H1 (cell line): ENCODE results near the gene ROGDI. TPM values are rescaled to one million over a fixed set of nuclear protein-coding genes. Genes with fewer than 3 reads are reported as not detected.

Source experiments
- CTCF ChIA-PET: fragments of 300-600 bp; sonication (Branson Sonifier 250); formaldehyde crosslinking; loops from one replicate; lab custom pipeline; 2021; ENCODE audit not compliant: partially characterized antibody; lab: Charles Lee
- POLR2A ChIA-PET: fragments of 300-600 bp; sonication (Branson Sonifier 250); formaldehyde crosslinking; loops from one replicate; lab custom pipeline; 2021; ENCODE audit warnings: inconsistent platforms; ENCODE audit not compliant: partially characterized antibody; lab: Charles Lee
- DNase-seq, 2 experiments: peaks; one replicate each; pipeline versions ENCODE4 v3.0.0 to v3.0.0-alpha.2; 2010 to 2022; ENCODE audit warnings: low spot score in 2 of 2, low read depth in 1 of 2, mixed read lengths in 1 of 2
- FAIRE-seq: peaks from 2 replicates; lab custom pipeline; 2011; peaks lifted over from hg19 to GRCh38; lab: Jason Lieb, UNC
- H2AFZ ChIP-seq: 2 replicates; pipeline ENCODE4 v1.8.1; 2012; ENCODE audit warnings: low read length, inconsistent platforms
- H2AK5ac ChIP-seq: 2 replicates; pipeline ENCODE4 v1.6.1; 2013; ENCODE audit warnings: low read depth, low read length
- H2BK120ac ChIP-seq: replicated peaks from 2 replicates; pipeline ENCODE3; 2013; ENCODE audit warnings: low read depth, low read length, inconsistent platforms
- H2BK12ac ChIP-seq: 2 replicates; pipeline ENCODE4 v1.6.1; 2013; ENCODE audit warnings: low read depth, low read length
- H2BK15ac ChIP-seq: 2 replicates; pipeline ENCODE4 v1.6.1; 2013; ENCODE audit warnings: low read length
- H2BK20ac ChIP-seq: 2 replicates; pipeline ENCODE4 v1.6.1; 2013; ENCODE audit warnings: low read length
- H2BK5ac ChIP-seq: 2 replicates; pipeline ENCODE4 v1.6.1; 2013; ENCODE audit warnings: low read depth, low read length
- H3K14ac ChIP-seq: 2 replicates; pipeline ENCODE4 v1.6.1; 2013; ENCODE audit warnings: inconsistent platforms; ENCODE audit not compliant: insufficient read length
- H3K18ac ChIP-seq: 2 replicates; pipeline ENCODE4 v1.6.1; 2013; ENCODE audit warnings: low read length; ENCODE audit errors: extremely low read depth
- H3K23ac ChIP-seq: 2 replicates; pipeline ENCODE4 v1.6.1; 2013; ENCODE audit warnings: inconsistent platforms; ENCODE audit not compliant: insufficient read length
- H3K23me2 ChIP-seq: 2 replicates; pipeline ENCODE4 v1.6.1; 2013; ENCODE audit warnings: low read depth, low read length
- H3K27ac ChIP-seq: 2 replicates; pipeline ENCODE4 v1.6.1; 2011; ENCODE audit warnings: low read depth, low read length, inconsistent platforms
- H3K27me3 ChIP-seq, 4 experiments: replicated peaks in 1 of 4; 1 replicate in 1 of 4; 2 replicates in 3 of 4; pipeline versions ENCODE4 v1.6.1 to v1.8.1; 2011 to 2013; ENCODE audit warnings: low read length in 3 of 4, mild to moderate bottlenecking in 3 of 4, inconsistent platforms in 2 of 4, mixed read lengths in 2 of 4, moderate library complexity in 1 of 4; ENCODE audit not compliant: control insufficient read depth in 3 of 4, insufficient read depth in 3 of 4; ENCODE audit errors: extremely low read depth in 1 of 4
- H3K36me3 ChIP-seq, 4 experiments: 2 replicates each; pipeline versions ENCODE4 v1.6.1 to v1.8.1; 2011 to 2013; ENCODE audit warnings: mild to moderate bottlenecking in 4 of 4, low read length in 3 of 4, moderate library complexity in 2 of 4, control low read depth in 1 of 4, inconsistent platforms in 1 of 4; ENCODE audit not compliant: insufficient read depth in 4 of 4, control insufficient read depth in 2 of 4
- H3K4ac ChIP-seq: replicated peaks from 2 replicates; pipeline ENCODE3; 2013; ENCODE audit warnings: low read length, low read depth, mixed read lengths, inconsistent platforms; ENCODE audit not compliant: insufficient read length
- H3K4me1 ChIP-seq, 4 experiments: replicated peaks in 1 of 4; 1 replicate in 1 of 4; 2 replicates in 3 of 4; pipeline versions ENCODE4 v1.6.1 to v1.8.1; 2011 to 2013; ENCODE audit warnings: low read length in 3 of 4, inconsistent platforms in 2 of 4, mixed read lengths in 1 of 4; ENCODE audit not compliant: insufficient read depth in 4 of 4, control insufficient read depth in 3 of 4
- H3K4me2 ChIP-seq, 2 experiments: 2 replicates each; pipeline versions ENCODE4 v1.6.1 to v1.8.1; 2011 to 2013; ENCODE audit warnings: low read depth in 2 of 2, low read length in 2 of 2, control low read depth in 1 of 2, inconsistent platforms in 1 of 2, mild to moderate bottlenecking in 1 of 2; ENCODE audit not compliant: insufficient read depth in 1 of 2
- H3K4me3 ChIP-seq, 4 experiments: fragments of 200-600, 300-600 bp in 1 of 4; sonication (generic), shearing (Covaris generic), sonication (Bioruptor Twin) in 1 of 4; 2 replicates each; pipeline versions ENCODE4 v1.5.1 to v1.8.1; 2011 to 2016; ENCODE audit warnings: low read length in 4 of 4, low read depth in 3 of 4, control low read depth in 2 of 4, inconsistent platforms in 2 of 4, mild to moderate bottlenecking in 2 of 4, mixed read lengths in 1 of 4, moderate library complexity in 1 of 4; ENCODE audit not compliant: insufficient read depth in 2 of 4; ENCODE audit errors: extremely low read depth in 1 of 4
- H3K56ac ChIP-seq: replicated peaks from 2 replicates; pipeline ENCODE3; 2013; ENCODE audit warnings: low read depth, mild to moderate bottlenecking, mixed read lengths, low read length, inconsistent platforms; ENCODE audit not compliant: insufficient read length
- H3K79me1 ChIP-seq: 2 replicates; pipeline ENCODE4 v1.6.1; 2013; ENCODE audit warnings: low read depth, low read length, control low read depth
- H3K79me2 ChIP-seq, 2 experiments: 2 replicates each; pipeline versions ENCODE4 v1.6.1 to v1.8.1; 2012 to 2013; ENCODE audit warnings: low read length in 2 of 2, mild to moderate bottlenecking in 2 of 2, inconsistent platforms in 1 of 2; ENCODE audit not compliant: insufficient read depth in 2 of 2, control insufficient read depth in 1 of 2
- H3K9ac ChIP-seq, 4 experiments: replicated peaks in 1 of 4; 1 replicate in 1 of 4; 2 replicates in 3 of 4; pipeline versions ENCODE4 v1.6.1 to v1.8.1; 2011 to 2013; ENCODE audit warnings: low read depth in 3 of 4, low read length in 3 of 4, control low read depth in 2 of 4, mild to moderate bottlenecking in 2 of 4, moderate library complexity in 2 of 4, inconsistent platforms in 1 of 4; ENCODE audit errors: extremely low read depth in 1 of 4
- H3K9me3 ChIP-seq, 2 experiments: 2 replicates each; pipeline versions ENCODE4 v1.6.1 to v1.8.1; 2012 to 2013; ENCODE audit warnings: mild to moderate bottlenecking in 2 of 2, moderate library complexity in 2 of 2, control low read depth in 1 of 2, inconsistent platforms in 1 of 2, low read depth in 1 of 2, low read length in 1 of 2, mixed read lengths in 1 of 2; ENCODE audit not compliant: insufficient read depth in 2 of 2
- H4K20me1 ChIP-seq, 2 experiments: replicated peaks in 1 of 2; 2 replicates each; pipeline versions ENCODE3 to v1.8.1; 2011 to 2013; ENCODE audit warnings: inconsistent platforms in 2 of 2, low read length in 2 of 2, mild to moderate bottlenecking in 1 of 2; ENCODE audit not compliant: insufficient read depth in 2 of 2, control insufficient read depth in 1 of 2
- H4K5ac ChIP-seq: 2 replicates; pipeline ENCODE4 v1.6.1; 2013; ENCODE audit warnings: low read length, low read depth, mixed read lengths, inconsistent platforms; ENCODE audit not compliant: insufficient read length
- H4K8ac ChIP-seq: 2 replicates; pipeline ENCODE4 v1.8.0; 2013; ENCODE audit warnings: mild to moderate bottlenecking, moderate library complexity, low read length, inconsistent platforms; ENCODE audit not compliant: insufficient read depth; ENCODE audit errors: extremely low read depth
- H4K91ac ChIP-seq: replicated peaks from 2 replicates; pipeline ENCODE3; 2013; ENCODE audit warnings: low read length, mixed read lengths, inconsistent platforms; ENCODE audit not compliant: insufficient read length
- WGBS, 2 experiments: shearing (Covaris generic) in 1 of 2; methylation state at CpG; one replicate each; pipeline versions ENCODE4 v1.1.6 to v1.1.7; 2013 to 2015; ENCODE audit warnings: low lambda C conversion rate in 2 of 2, mixed read lengths in 2 of 2, inconsistent platforms in 1 of 2, low coverage in 1 of 2, missing lambda C conversion rate in 1 of 2; ENCODE audit not compliant: insufficient replicate concordance in 2 of 2, insufficient coverage in 1 of 2, insufficient read length in 1 of 2; ENCODE audit errors: extremely low coverage in 1 of 2, missing lambda C conversion rate in 1 of 2; 5-methylcytosine and 5-hydroxymethylcytosine counted together
- polyA plus RNA-seq, 7 experiments: library from polyadenylated mRNA; depleted of rRNA in 3 of 7; stranded (reverse) in 5 of 7; unstranded in 2 of 7; fragments of >200 nt in 5 of 7; fragments of 200-250 nt in 2 of 7; gene quantifications; 1 replicate in 5 of 7; 2 replicates in 1 of 7; 4 replicates in 1 of 7; pipeline versions ENCODE4 v1.2.1 to v1.2.3, GENCODE V29; 2011 to 2013; ENCODE audit warnings: missing spikeins in 2 of 7, mixed read lengths in 2 of 7
- total RNA-seq: library from RNA; stranded (reverse); fragmentation: NEBNext Ultra II Directional; extraction: Animal tissue kit (Norgen Biotek cat#: 25700); gene quantifications from 2 replicates; pipeline ENCODE4 v1.2.1, GENCODE V29; 2021
- TF ChIP-seq, protein P1 (sequence below): IDR thresholded peaks from 2 replicates; pipeline ENCODE4 v1.6.1; 2012; ENCODE audit warnings: inconsistent platforms

ROGDI gene
- total and polyA plus RNA-seq, 2 of the 8 experiments (the other 6 are each of a cell fraction or from before 2014, with no cell fraction given) = 27.4 to 68.4 TPM

- Histone ChIP-seq H2BK15ac (no peak within 1 kb of the TSS), H3K4me1 (no peaks in the 10 kb centered on the region), H3K56ac (no peak within 1 kb of the TSS), H3K27me3 (no peaks in the 10 kb centered on the region), H4K91ac (no peak within 1 kb of the TSS), H3K36me3 (peaks cover 0 to 2% (median 0%) of the 10 kb centered on the region in 4 experiments; a peak in 3 of 8 replicates), H3K4me2 (no peak within 1 kb of the TSS), H3K14ac (no peak within 1 kb of the TSS), H3K23me2 (no peaks in the 10 kb centered on the region), H2AK5ac (no peak within 1 kb of the TSS), H3K4ac (no peak within 1 kb of the TSS), H3K23ac (no peak within 1 kb of the TSS), H3K9ac (no peak within 1 kb of the TSS), H4K5ac (no peak within 1 kb of the TSS), H3K79me2 (no peaks in the 10 kb centered on the region), H3K79me1 (no peaks in the 10 kb centered on the region), H2BK20ac (no peak within 1 kb of the TSS), H2AFZ (no peak within 1 kb of the TSS), H4K8ac (no peak within 1 kb of the TSS), H2BK12ac (no peak within 1 kb of the TSS), H4K20me1 (peaks cover 0 to 4% of the 10 kb centered on the region in 2 experiments), H3K18ac (no peak within 1 kb of the TSS), H2BK120ac (no peak within 1 kb of the TSS), H3K27ac (no peak within 1 kb of the TSS), H3K9me3 (no peaks in the 10 kb centered on the region), H2BK5ac (no peak within 1 kb of the TSS), H3K4me3 (no peak within 1 kb of the TSS)
- ChIA-PET POLR2A (interaction anchor here (1.2 to 1.5 kb wide), 3 partner anchors 7 to 79 kb away, joined by 4 to 5 read pairs (median 4); partner anchors contain the start of gene ROGDI), CTCF (no interaction called here)
- WGBS, 2 experiments = 71% methylated on average over 6 of the region's 14 CpGs; no CpG with 5 or more reads in 1 of the 2 experiments
- DNase-seq = no peak
- TF ChIP-seq, protein P1, sequence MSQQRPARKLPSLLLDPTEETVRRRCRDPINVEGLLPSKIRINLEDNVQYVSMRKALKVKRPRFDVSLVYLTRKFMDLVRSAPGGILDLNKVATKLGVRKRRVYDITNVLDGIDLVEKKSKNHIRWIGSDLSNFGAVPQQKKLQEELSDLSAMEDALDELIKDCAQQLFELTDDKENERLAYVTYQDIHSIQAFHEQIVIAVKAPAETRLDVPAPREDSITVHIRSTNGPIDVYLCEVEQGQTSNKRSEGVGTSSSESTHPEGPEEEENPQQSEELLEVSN = no peak
- no peak for FAIRE-seq
Observed at GRCh38 chr16:4795181-4795827, 7.1 kb downstream of the ROGDI start, which contains the start of gene SMIM22. Gene SMIM22, plus strand, starts transcription at chr16:4795369. Its CDS starts 366 bp downstream, at chr16:4795735.
